Epithelial cell of esophagus (primary cell): ENCODE results near the gene GANAB.

Experiments used
- DNase-seq: peaks from one replicate; pipeline ENCODE4 v3.0.0; 2010; ENCODE audit warnings: low read depth
- H3K4me3 ChIP-seq: 2 replicates; pipeline ENCODE4 v1.5.1; 2011; ENCODE audit warnings: mild to moderate bottlenecking, low read length, control low read depth
- TF ChIP-seq, protein P1 (sequence below): IDR thresholded peaks from 2 replicates; pipeline ENCODE4 v1.5.1; 2011; ENCODE audit warnings: low read depth, mild to moderate bottlenecking, low read length, control low read depth, inconsistent platforms; ENCODE audit not compliant: insufficient read depth; ENCODE audit errors: missing control alignments

Gene GANAB

DNA sequence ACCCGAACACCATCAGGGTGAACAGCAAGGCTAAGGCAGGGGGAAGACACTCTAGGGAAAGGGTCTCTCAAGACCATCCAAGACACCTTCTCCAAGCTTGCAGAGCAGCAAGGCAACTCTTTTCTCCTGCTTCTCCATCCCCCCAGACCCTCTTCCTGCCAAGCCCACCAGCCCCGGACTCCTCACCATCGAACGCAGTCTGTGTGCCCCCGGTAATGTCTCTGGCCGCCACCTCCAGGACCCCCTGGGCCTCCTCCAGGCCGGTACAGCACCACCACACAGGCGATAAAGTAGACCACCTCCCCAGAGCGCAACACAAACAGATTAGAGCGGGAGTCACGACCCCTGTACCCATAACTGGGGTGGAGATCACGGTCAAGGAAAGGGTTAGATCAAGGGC lies 37.6 kb downstream of the GANAB start:
- H3K4me3 ChIP-seq, result no peak overlapping the region
- DNase-seq, result no peak
- TF ChIP-seq, protein P1, sequence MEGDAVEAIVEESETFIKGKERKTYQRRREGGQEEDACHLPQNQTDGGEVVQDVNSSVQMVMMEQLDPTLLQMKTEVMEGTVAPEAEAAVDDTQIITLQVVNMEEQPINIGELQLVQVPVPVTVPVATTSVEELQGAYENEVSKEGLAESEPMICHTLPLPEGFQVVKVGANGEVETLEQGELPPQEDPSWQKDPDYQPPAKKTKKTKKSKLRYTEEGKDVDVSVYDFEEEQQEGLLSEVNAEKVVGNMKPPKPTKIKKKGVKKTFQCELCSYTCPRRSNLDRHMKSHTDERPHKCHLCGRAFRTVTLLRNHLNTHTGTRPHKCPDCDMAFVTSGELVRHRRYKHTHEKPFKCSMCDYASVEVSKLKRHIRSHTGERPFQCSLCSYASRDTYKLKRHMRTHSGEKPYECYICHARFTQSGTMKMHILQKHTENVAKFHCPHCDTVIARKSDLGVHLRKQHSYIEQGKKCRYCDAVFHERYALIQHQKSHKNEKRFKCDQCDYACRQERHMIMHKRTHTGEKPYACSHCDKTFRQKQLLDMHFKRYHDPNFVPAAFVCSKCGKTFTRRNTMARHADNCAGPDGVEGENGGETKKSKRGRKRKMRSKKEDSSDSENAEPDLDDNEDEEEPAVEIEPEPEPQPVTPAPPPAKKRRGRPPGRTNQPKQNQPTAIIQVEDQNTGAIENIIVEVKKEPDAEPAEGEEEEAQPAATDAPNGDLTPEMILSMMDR, result no peak

DNA sequence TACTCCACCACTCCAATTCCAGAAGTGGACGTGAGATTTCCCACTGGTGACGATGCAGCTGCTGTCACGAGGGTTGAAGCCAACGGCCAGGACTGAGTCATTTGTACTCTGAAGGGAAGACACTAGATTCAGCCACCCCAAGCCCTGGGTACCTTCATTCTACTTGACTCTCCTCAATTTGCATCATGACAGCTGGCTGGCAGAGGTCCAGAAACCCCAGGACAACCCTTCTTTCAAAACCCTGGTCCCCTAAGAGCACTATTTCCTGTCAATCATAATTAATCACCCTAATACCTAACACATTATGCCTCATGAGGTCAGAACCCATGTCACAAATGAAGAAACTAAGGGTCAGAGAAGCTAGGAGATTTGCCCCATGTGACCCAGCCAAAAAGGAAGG lies 38.7 kb downstream of the GANAB start:
- DNase-seq, result no peak
- no peak overlapping the region for H3K4me3 ChIP-seq
- TF ChIP-seq, protein P1, result no peak

DNA sequence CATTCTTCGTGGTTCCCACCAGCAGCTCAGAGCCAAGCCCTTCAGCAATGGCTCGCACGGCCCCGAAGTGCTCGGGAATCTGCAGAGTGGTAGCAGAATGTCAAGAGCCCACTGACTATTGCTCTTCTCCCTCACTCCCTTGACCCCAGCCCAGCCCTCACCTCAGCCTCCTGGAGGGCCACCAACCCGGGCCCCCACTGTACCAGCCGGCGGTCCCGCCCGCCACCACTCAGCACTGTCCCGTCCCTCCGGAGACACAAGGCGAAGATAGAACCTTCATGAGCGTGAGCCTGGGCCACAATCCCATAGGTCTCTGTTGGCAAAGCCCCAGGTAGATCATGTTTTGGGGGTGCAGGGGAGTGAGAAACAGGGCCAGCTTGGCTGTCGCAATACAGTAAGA lies 40.5 kb downstream of the GANAB start:
- DNase-seq, result no peak
- H3K4me3 ChIP-seq, result no peak overlapping the region
- TF ChIP-seq, protein P1, result no peak

DNA sequence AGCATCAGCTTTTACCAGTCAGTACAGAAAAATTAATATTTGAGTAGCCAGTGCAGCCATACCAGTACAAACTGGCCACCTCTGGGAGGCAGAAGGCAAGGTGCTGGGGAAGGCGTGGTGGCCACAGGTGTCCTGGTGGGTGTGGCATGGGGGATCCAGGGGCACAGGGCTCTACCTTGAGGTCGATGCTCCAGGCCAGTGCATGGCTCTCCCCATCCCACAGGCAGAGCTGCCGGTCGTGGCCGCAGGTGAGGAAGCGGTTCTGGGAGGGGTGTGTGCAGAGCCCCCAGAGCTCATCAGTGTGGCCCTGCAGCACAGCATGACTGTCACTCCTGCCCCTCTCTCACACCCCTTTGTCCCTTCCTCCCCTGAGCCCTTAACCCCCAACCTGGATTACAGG lies 40.9 kb downstream of the GANAB start:
- TF ChIP-seq, protein P1, result no peak
- DNase-seq, result no peak
- H3K4me3 ChIP-seq, result no peak overlapping the region

DNA sequence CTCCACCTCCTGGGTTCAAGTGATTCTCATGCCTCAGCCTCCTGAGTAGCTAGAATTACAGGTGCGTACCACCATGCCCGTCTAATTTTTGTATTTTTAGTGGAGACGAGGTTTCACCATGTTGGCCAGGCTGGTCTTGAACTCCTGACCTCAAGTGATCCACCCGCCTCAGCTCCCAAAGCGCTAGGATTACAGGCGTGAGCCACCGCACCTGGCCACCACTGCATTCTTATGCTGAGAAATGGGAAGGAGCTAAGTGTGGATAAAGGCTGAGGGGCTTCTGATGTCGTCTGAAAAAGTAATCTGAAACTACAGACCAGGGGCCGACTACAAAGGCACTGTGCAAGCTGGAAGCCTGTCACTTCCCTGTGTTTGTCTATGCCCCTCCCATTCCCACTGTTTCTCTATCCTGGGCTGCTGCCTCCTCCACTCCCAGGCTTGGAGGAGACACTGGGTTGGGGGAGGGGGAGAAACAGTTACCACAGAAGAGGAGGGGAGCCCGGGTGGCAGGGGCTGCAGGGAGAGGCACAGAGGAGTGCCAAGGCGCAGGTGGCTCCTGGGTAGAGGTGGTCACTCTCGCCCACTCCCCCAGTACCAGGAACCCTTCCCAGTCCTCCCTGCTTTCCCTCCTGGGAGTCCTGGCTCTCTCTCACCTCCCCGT lies 41.8 kb downstream of the GANAB start:
- TF ChIP-seq, protein P1, result no peak
- H3K4me3 ChIP-seq, result no peak overlapping the region

DNA sequence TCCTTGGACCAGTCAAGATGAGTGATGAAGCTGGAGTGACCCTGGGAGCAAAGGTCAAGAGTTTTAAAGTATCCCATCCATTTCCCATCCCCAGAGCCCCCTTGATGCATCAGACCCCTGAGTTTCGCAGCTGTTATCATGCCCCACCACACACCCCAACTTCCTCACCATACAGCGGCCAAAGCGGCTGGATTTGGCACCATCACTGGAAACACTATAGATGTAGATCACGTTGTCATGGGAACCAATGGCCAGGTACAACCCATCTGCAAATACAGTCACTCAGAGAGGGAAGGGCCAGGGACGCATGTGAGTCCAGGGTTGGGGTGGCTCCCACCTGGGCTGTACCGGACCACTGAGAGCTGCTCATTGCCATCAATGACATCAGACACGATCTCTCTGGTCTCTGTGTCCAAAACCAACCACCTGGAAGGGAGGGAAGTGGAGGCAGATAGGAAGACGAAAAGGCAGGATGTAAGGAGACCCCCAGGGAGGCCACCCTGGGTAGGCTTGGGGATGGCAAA lies 42.6 kb downstream of the GANAB start:
- DNase-seq, result no peak
- TF ChIP-seq, protein P1, result no peak
- no peak overlapping the region for H3K4me3 ChIP-seq

More for the DNA sequence above, 41.8 kb downstream of the GANAB start:
- no peak for DNase-seq

DNA sequence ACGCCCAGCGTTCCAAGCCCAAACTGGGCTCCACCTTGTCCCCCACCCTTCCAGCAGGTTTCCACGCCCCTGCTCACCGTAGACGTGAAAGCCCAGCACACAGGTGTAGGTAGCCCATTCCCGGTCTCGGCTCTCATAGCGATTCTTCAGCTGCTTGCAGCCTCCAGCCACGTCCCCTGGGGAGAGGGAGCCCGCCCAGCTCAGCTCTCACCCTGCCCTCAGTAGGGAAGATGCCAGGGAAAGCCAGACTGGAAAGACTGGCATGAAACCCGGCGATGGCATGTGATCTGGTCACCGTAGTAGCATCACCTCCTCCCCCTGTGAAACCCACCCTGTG lies 43.4 kb downstream of the GANAB start:
- H3K4me3 ChIP-seq, result peak overlapping the region; percentile 85
- peak; percentile 22 for DNase-seq
- TF ChIP-seq, protein P1, result no peak
